GM19099 (cell line): Measurements from ENCODE around the gene RASD2.

Experiments used
- POLR2A ChIP-seq: IDR thresholded peaks from 3 replicates; pipeline ENCODE4 v1.6.1; 2011; ENCODE audit warnings: low read depth; ENCODE audit not compliant: insufficient read length; ENCODE audit errors: extremely low read depth

Gene RASD2

GRCh38 chr22:35540595-35541253 is at the start of gene RASD2:
RASD2 (plus strand) TSS chr22:35540831; CDS start chr22:35546810, 5,979 bp downstream.
- TF ChIP-seq POLR2A, result no peak

- TF ChIP-seq POLR2A, result no peak
These were observed 48.7 kb upstream of the RASD2 start for GRCh38 chr22:35491908-35492380.

- TF ChIP-seq POLR2A, result no peak
These were observed 47.6 kb upstream of the RASD2 start for GRCh38 chr22:35493074-35493473.

- TF ChIP-seq POLR2A, result no peak
These were observed 43.8 kb upstream of the RASD2 start for GRCh38 chr22:35496768-35497312.

- no peak for TF ChIP-seq POLR2A
These were observed 42.4 kb upstream of the RASD2 start for GRCh38 chr22:35498026-35498800.

GRCh38 chr22:35502836-35503235 is 37.8 kb upstream of the RASD2 start:
- no peak for TF ChIP-seq POLR2A

- no peak for TF ChIP-seq POLR2A
These were observed 35.0 kb upstream of the RASD2 start for GRCh38 chr22:35505399-35506258.

- no peak for TF ChIP-seq POLR2A
These were observed 34.4 kb upstream of the RASD2 start for GRCh38 chr22:35506259-35506570.

GRCh38 chr22:35509451-35509850 is 31.2 kb upstream of the RASD2 start:
- TF ChIP-seq POLR2A, result no peak

- no peak for TF ChIP-seq POLR2A
These were observed 30.7 kb upstream of the RASD2 start for GRCh38 chr22:35509960-35510359.

- TF ChIP-seq POLR2A, result no peak
These were observed 30.1 kb upstream of the RASD2 start for GRCh38 chr22:35510481-35510934.

- no peak for TF ChIP-seq POLR2A
These were observed 29.7 kb upstream of the RASD2 start for GRCh38 chr22:35510951-35511350.

- no peak for TF ChIP-seq POLR2A
These were observed 26.3 kb upstream of the RASD2 start for GRCh38 chr22:35514366-35514765.

- no peak for TF ChIP-seq POLR2A
These were observed 23.9 kb upstream of the RASD2 start for GRCh38 chr22:35516723-35517122.

GRCh38 chr22:35517207-35517606 is 23.4 kb upstream of the RASD2 start:
- TF ChIP-seq POLR2A, result no peak

GRCh38 chr22:35517769-35518530 is 22.7 kb upstream of the RASD2 start:
- no peak for TF ChIP-seq POLR2A
